ENCODE measurements around the gene PRKCA.

DNA sequence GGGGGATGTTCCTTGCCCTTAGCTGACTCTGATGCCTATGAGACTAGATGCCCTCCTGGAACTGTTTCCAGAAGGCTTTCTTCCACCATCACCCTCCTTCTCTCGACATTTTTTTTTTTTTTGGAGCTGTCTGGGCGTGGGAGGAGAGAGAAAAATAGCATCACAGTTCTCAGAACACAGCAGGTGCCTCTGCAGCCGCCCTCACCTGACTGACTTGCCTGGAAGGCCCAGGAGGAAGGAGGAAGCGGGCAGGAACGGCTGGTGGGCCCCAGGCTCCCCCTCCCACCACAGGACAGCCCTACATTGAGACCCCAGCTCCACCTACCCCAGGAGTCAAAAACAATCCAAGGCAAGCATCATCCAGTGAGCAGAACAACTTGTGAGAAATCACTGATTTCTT, 512.2 kb downstream of the PRKCA start:
- TF ChIP-seq RAD21 (IDR thresholded peaks at IDR 0.05; ENCODE audit: low read depth) (no peak), MAX (IDR thresholded peaks at IDR 0.05) (no peak), TCF12 (IDR thresholded peaks at IDR 0.05; ENCODE audit: low read depth) (no peak), CREB1 (IDR thresholded peaks at IDR 0.05; ENCODE audit: low read depth) (no peak), TAF1 (IDR thresholded peaks at IDR 0.05; ENCODE audit: low read depth) (no peak), EGR1 (IDR thresholded peaks at IDR 0.05) (no peak), EP300 (IDR thresholded peaks at IDR 0.05; ENCODE audit: borderline replicate concordance) (no peak), CEBPB (IDR thresholded peaks at IDR 0.05) (no peak), NFIC (IDR thresholded peaks at IDR 0.05) (no peak), YY1 (IDR thresholded peaks at IDR 0.05; ENCODE audit: low read depth) (no peak), TEAD4 (IDR thresholded peaks at IDR 0.05) (no peak), FOXM1 (IDR thresholded peaks at IDR 0.05; ENCODE audit: borderline replicate concordance, low read depth) (no peak)
- TF ChIP-seq, protein P1, sequence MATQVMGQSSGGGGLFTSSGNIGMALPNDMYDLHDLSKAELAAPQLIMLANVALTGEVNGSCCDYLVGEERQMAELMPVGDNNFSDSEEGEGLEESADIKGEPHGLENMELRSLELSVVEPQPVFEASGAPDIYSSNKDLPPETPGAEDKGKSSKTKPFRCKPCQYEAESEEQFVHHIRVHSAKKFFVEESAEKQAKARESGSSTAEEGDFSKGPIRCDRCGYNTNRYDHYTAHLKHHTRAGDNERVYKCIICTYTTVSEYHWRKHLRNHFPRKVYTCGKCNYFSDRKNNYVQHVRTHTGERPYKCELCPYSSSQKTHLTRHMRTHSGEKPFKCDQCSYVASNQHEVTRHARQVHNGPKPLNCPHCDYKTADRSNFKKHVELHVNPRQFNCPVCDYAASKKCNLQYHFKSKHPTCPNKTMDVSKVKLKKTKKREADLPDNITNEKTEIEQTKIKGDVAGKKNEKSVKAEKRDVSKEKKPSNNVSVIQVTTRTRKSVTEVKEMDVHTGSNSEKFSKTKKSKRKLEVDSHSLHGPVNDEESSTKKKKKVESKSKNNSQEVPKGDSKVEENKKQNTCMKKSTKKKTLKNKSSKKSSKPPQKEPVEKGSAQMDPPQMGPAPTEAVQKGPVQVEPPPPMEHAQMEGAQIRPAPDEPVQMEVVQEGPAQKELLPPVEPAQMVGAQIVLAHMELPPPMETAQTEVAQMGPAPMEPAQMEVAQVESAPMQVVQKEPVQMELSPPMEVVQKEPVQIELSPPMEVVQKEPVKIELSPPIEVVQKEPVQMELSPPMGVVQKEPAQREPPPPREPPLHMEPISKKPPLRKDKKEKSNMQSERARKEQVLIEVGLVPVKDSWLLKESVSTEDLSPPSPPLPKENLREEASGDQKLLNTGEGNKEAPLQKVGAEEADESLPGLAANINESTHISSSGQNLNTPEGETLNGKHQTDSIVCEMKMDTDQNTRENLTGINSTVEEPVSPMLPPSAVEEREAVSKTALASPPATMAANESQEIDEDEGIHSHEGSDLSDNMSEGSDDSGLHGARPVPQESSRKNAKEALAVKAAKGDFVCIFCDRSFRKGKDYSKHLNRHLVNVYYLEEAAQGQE (IDR thresholded peaks at IDR 0.05; ENCODE audit: low read depth) = no peak
- TF ChIP-seq, protein P2, sequence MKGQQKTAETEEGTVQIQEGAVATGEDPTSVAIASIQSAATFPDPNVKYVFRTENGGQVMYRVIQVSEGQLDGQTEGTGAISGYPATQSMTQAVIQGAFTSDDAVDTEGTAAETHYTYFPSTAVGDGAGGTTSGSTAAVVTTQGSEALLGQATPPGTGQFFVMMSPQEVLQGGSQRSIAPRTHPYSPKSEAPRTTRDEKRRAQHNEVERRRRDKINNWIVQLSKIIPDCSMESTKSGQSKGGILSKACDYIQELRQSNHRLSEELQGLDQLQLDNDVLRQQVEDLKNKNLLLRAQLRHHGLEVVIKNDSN (IDR thresholded peaks at IDR 0.05) = no peak
